Central memory CD4-positive, alpha-beta T cell (primary cell): ENCODE results near the gene VSTM4.

ENCODE experiments used
- DNase-seq: peaks from one replicate; pipeline ENCODE4 v3.0.0; 2022

VSTM4 gene

DNA sequence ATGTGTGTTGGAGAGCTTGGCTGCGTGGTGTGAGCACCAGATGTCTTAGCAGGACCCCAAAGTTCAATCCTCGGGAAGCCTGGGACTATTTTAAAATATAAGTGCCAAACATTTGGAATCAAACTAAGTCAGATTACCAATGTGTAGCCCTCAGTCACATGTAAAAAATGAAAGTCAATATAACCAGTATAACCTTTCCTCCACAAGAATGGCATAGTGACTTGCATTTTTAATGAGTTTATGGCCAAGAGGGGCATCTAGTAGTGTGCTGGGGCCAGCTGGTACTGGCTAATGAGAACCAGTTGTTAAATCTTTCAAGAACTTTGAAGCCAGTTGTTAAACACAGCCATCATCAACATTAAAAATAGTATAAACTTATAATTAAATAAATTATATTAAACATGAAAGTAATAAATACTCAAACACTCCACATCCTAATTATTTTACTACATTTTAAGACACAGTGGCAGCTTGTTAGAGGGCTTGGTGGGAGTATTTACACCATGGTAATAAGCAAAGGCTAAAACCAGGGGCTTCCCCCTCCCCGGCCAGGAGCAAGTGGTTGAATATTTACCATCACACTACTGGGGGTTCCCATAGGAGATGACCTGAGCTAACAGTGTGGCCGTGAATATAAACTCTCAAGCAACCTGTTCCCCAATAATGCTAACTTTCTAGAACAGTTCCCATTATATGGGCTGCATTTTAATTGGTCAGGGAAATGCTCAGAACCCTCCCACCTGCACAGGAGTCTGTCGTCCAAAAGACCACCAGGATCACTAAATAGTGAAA is 26.4 kb upstream of the VSTM4 start:
- DNase-seq: no peak

DNA sequence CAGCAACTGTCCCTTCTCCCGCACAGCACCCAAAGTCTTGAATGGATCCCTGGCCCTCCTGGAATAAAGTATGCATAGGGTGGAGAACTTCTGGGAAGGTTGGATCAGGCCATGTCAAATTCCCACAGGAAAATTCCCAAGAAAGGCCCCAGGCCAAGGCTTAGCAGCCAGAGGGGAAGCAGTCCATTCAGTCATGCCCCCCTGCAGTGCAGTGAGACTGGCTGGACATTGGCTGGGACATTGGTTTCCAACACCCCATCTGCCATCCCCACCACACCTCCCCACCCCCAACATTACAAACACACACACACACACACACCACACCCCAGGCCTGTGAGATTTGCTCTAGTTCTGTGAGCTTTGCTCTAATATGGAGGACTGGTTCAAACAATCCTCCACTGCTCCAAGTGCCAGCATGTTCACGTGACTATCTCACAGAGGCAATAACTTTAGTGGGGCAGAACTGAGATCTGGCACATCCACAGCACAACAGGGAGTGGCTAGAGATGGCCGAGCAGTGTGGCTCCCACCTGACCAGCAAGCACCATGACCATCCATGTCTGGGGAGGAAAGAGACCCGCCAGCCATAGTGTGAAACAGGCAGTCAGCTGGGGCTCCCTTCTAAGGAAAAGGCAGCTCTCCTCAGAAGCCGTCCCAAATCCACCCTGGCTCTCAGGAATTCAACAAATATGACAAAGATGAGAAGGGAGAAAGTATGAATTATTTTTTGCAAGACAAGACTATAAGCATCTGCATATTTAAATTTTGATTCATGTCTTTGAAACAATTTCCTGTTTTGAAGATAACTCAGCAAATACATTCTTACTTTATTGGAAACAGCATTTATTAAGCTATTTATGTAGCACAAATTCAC is 25.2 kb upstream of the VSTM4 start:
- no peak for DNase-seq

DNA sequence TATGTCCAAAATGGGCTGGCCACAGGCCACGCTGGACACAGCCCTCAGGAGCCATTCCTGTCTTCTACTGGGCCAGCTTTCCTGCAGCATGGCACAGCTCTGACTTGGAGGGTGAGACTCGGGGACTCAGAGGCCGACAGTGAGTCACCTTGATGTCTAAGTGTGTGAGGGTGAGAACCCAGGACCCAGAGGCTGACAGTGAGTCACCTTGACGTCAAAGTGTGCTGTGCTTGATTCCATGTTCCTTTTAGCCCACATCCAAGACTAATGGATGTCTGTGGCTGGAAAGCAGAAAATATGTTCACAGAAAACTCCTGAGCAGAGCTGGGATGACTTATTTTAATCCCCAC is 24.5 kb upstream of the VSTM4 start:
- DNase-seq: no peak

DNA sequence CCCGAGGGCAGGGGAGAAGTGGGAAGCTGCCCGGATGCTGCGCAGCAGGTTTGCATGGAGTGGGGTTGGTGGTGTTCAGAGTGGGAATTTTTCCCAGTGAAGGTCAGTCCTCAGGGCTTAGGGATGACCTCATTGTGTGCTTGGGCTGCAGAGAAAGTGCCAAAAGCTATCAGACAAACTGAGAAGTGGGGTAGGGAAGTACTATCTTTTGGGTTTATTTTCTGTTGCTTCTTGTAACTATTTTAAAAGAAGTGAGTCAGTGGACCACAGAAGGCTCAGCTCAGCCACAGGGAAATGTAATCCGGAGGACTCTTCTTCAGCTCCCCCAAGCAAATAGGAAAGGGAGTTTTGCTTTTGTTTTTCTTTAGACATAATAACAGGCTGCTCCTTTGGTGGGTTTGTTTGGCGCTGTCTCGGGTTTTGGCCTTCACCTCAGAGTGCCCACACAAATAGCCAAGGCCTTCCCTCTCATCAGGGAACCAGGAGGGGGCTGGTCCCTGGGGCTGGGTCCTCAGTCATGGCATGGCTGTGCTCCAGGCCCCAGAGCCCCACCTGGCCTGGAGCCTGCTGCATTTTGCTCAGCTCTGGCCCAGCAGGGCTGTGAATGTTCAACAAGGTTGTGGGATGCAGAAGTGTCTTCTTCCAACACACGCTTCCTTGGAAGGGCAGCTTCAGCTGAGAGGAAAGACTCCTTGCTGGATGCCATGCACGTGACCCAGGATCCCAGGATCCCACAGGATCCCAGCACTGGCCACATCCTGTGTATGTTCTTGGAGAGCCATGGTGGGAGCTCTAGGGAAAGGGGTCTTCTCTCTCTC is 23.9 kb upstream of the VSTM4 start:
- no peak for DNase-seq

DNA sequence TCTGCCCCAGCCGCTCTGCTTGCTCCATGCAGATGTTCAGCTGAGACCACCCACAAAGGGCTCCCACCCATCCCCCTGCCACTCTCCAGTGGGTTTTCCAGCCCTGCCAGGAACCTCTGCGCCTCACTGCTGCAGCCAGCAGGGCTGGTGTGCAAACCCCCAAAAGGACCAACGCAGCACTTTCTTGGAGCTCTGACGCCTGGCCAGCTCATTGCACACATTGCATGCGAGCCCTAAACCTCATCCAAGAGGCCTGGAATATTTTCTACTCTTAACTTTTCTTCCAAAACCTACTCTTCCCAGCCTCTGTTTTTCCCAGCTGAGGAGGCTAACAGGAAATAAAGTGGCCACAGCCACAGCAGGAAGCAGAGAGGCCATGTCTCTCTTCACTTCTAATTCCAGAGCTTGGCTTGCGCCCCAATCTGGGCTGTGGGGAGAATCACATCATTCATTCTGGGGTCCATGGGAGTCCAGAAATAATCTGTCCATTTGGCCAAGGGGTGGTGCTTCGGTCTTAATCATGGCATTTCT is 23.1 kb upstream of the VSTM4 start:
- no peak for DNase-seq

DNA sequence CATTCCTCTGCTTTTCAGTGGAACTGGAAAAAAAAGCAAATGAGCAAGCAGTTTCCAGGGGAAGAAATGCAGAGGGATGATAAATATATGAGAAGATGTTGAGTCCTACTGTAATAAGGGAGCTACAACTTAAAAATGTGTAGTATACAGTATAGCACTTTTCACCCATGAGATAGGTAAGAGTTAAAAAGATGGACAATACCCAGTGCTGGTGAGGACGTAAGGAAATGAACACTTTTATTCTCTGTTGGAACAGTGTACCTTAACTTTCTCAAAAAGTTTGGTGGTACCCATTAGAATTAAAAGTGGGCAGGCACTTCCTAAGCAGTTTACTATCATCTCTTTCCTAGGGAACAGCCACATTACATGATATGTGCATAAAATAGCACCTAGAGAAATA is 21.2 kb upstream of the VSTM4 start:
- no peak for DNase-seq

DNA sequence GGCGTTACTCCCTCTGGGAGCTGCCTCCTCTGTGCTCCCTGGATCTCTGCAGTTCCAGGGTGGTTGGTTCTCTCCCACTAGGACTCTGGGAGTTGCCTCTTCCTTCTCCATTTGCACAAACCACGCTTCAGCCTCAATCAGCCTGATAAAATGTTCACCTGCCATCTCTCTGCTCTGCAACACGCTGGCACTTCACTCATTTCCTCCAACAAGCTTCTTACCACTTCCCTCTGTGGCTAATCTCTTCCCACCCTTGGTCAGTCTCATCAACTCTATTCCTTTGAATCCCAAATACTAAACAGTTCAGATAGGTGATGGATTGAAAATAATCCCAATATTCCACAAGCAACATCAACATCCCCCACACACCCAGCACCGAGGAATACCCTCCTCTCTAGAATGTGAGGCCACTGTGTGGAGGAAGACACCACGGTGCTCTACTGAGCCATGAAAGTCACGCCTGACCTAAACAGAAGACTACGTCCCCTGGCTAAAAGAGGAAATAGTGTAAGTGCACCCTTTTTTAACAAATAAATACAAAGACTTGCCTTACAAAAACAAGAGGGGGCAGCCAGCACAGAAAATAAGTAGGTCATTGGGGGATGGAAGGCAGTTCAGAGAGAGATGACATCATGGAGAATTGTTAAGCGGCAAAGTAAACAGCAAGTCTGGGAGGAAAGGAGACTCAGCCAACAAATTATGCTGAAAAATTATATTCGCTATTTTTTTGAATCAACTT is 20.4 kb upstream of the VSTM4 start:
- no peak for DNase-seq

DNA sequence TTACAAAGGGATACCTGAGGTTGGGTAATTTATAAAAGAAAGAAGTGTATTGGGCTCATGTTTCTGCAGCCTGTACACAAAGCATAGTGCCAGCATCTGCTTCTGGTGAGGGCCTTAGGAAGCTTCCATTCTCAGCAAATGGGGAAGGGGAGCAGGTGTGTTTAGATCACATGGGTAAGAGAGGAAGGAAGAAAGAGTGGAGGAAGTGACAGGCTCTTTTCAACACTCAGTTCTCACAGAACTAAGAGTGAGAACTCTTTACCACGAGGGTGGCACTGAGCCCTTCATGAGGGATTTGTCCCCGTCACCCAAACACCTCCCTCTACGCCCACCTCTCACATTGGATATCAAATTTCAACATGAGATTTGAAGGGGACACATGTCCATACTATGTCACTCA is 19.0 kb upstream of the VSTM4 start:
- no peak for DNase-seq

DNA sequence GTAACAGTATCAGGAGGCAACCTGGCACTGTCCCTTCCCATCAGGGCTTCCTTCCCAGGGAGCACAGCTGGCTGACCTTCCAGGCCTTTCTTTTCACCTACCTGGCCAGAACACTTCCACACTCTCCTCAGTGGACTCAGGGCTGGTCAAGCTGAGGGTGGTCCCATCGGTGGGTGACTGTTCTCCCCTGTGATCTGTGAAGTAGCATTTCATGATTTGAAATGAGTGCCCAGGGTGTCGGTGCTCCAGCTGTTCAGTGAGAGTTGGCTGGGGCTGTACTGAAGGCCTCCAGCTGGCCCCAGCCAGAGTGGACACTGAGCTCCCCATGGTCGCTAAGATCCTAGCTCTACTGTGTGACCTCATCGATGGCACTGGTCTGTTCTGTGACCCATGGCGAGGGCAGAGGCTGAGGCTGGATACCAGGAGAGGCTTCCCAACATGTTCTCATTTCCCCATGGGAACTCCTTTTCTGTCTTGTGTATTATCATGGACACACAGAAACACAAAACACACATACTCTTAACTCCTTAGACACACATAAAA is 18.5 kb upstream of the VSTM4 start, which contains the start of gene FAM170B:
Gene FAM170B, minus strand, starts transcription at position 316 of the 543 bp plus-strand sequence. Its CDS starts 103 bp downstream, at position 213.
- no peak for DNase-seq

DNA sequence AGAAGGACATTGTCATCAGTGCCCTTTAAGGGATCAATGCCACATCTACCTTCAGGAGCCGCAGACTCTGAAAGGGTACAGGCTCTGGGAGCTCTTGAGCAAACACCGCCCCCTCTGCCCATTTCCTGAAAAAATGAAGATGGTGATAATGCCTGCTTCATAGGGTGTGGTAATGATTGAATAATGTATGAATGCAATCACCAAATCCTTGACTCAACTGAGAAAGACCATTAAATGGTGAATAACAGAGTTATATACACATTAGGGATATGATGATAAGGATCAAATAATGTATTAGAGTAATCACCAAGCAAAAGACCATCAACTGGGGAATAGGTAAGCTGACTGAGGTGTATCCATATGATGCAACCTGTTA is 17.0 kb upstream of the VSTM4 start:
- DNase-seq: no peak

DNA sequence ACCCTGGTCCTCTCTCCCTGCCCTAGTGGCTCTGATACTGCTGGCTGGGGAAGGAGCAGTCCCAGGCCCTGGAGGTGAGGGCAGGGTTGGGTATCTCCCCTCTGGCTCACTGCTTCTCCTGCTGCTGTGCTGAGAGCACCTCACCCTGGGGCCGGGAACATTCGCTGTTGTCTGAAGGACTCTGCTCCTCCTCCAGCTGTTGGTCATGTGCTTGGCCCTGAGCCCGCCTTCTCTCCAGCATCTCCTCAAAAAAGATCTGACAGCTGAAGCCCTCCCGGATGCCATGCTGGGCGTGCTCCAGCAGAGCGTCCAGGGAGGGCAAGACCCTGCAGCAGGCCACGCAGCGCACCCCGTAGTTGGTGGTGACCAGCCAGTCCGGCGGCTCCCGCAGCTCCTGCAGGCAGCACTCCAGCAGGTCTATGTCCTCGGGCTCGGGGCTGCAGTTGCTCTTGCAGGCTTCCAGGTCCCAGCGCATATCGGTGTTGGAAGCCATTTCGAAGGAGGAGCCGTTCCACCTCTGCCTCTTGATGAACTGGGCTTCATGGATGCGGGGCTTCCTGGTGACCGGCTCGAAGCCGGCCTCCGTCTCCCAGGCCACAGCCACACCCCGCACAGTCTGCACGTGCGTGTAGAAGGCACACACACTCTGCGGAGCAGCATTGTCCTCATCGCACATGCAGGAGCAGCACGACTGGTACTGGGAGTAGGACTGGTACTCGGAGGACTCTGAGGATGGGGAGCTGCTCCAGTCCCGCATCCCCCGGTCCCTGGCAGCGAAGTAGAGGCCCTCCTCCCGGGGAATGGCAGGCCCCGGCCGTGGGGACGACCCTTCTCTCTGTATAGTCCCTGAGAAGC is 16.4 kb upstream of the VSTM4 start:
- no peak for DNase-seq

DNA sequence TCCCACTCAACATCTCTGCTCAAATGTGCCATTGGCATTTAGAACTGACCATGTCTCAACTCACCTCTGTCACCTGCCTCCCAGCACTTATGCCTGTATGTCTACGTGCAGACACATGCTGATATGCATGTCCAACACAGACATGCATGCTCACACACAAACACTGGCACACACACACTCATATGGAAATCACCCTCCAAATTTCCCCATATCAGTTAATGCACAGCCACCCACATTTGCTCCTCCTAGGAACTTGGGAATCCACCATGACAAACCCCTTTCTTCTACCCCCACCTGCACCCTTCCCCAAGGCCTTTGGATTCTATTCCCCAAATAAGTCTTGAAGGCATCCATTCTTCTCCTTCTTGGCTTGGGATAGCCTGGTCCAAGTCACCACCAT is 14.1 kb upstream of the VSTM4 start:
- DNase-seq: no peak

DNA sequence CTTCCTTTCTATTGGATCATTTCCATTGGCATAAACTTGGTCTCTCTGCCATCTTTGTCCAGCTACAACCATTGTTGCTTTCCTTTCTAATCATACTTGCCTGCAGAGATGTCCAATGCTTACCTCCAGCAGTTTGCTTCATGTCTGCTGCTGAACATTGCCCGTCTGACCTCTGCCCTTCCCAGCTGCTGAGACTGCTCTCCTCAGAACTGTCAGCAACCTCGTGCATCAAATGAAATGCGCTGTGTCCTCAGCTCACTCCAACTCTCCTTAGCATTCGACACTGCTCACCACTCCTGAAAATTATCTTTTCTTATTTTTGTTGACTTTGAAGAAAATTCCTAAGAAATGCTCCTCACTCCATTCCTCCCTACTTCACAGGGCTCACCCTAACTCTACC is 13.5 kb upstream of the VSTM4 start:
- no peak for DNase-seq

DNA sequence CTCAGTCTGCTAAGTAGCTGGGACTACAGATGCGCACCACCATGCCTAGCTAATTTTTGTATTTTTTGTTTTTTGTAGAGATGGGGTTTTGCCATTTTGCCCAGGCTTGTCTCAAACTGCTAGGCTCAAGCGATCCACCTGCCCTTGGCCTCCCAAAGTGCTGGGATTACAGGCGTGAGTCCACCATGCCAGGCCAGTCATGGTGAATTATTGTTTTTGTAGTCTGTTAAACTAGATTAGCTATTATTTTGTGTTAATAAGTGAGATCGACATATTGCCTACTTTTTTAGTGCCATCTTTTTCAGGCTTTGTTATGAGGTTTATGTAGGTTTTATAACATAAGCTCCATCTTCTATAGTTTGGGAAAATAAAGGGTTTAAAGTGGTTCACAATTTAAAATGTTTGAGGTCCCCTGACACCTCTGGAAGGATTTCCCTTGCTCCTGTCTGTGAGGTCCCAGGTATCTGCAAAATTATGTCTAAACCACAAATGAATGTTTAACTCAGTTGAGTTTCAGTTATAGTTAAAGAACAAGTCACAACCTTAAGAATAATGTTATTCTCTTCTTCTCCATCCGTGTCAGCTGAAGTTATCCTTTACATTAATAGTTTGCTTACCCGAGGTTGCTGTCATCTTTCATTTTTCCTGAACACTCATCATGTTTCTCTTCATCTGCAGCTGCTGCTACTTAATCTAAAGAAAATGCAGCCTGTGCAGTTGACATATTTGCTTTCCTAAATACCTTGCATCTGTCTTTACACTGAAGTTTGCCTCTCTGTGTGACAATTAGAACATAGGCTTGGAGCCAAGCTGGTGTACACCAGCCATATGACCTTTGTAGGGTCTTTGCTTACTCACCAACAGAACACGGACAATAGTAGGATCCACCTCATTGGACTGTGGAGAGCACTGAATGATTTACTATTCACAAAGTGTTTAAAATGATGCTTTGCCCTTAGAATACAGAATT is 8.9 kb upstream of the VSTM4 start:
- no peak for DNase-seq

DNA sequence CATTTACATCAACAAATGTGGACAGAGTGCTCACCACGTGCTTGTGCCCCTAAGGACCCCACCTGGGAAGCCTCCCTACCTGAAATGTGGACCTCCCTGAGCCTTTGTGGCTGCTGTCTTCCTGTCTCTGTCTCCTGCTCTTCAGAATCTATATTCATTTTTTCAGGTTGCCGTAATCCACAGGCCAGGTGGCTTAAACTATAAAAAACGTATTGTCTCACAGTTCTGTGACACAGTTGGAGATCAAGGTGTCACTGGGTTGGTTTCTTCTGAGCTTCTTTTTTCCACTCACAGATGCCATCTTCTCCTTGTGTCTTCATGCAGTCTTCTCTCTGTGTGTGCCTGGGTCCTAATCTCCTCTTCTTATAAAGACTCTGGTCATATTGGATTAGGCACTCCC is 5.6 kb upstream of the VSTM4 start:
- no peak for DNase-seq

DNA sequence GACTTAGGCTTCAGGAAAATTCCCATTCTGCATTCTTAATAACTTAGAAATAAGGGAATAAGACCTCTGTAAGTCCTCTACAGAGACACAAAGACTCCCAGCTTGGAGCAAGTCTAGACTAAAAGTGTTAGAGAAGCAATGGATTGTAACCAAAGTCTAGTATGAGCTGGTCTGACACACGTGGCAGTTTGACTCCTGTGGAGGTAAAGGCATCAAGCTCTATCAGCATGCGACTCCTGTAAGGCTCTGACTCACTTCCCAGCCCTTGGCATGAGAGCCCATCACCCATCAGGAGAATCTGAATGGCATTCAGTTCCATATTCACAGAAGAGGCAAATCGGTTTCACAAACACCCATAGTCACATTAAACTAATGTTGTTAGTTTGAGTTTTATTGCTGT is 4.4 kb upstream of the VSTM4 start:
- DNase-seq: no peak

DNA sequence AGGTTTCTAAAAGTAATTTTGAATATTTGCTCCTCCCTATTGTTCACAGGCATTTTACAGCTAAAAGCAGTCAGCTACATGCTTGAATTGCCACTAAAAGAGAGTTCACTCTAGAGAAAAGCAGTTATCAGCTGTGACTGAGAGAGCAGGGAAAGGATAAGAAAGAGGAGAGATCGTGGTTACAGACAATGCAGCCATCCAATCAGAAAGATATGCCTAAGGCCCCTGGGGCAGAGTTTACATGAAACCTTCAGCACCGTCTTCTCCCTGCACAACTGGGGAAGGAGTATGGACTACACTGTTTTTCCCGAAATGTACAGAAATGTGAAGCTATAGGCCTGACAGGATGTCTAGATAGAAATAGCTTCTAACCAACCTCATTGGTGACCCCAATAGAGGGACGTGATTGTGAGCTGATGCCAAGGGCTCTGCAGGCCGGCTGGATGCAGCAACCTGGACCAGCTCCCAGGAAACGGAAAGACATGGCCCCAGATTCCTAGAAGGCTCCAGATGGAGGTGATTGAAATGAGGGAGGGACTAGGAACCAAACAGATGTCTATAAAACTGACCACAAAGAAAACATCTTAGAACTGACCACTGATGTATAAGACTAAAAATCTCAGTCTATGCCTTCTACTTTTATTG is 3.2 kb upstream of the VSTM4 start:
- DNase-seq: no peak

DNA sequence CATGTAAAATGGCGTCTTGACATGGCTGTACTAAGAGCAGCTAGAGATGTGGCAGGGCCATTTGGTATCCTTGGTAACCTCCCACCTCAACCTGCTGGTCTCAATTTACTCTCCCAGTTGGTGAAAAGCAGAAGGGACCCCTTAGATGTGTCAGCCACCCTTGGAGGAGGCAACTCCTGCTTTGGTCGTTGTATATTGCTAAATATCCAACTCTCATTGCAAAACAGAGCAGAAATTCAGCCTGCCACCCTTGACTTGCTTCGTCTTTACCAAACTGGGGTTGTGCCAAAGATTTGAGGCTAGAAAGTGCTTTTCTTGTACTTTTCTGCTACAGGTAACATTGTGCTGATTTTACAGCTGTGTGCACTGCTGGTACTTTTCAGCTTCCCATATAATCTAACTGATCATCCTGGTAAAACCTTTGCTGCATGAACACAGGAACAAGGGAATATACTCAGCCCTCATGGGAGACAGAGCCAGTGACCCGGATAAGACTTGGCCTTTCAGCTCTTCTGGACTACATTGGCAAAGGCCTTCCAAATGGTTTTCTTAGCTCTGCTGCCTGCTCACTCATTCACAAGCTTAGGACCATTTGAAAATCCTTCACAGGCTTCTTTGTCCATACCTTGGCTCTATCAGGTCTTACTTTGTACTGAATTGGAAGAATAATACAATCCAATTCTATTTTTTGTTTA is 2.2 kb upstream of the VSTM4 start:
- no peak for DNase-seq
